Esophagus muscularis mucosa (tissue), 3 donors: ENCODE measurements around the gene DNAH17.

Experiments used
- EP300 ChIP-seq: sonication (generic); formaldehyde crosslinking; IDR thresholded peaks from one replicate; pipeline ENCODE4 v1.6.1; 2017; ENCODE audit warnings: antibody characterized with exemption
- TF ChIP-seq, protein P1 (sequence below), 3 experiments: fragments of 200-600 bp in 2 of 3; fragments of 450-650 bp in 1 of 3; sonication (generic) in 2 of 3; IDR thresholded peaks; one replicate each; pipeline ENCODE4 v1.5.1; 2017 to 2019; ENCODE audit warnings: antibody characterized with exemption in 3 of 3, mild to moderate bottlenecking in 2 of 3, moderate library complexity in 1 of 3

DNA sequence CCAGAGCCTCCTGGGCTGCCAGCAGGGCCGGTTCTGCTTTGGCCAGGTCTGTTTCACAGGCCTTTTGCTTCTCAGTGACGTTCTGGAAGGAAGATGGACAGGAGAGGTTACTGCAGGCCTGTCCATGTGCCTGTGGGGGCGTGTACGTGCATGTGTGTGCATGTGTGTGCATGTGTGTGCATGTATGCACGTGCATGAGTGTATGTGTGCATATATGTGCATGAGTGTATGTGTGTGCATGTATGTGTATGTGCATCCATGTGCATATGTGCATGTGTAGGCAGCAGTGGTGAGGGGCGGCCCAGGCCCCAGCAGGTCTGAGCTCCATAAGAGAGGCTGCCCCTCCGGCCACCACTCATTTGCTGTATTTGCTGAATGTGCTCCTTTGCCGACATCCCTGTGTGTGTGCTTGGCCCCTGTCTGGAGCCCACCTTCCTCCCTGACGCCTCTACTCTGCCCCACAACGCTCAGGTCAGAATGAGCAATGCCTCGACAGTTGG lies 117.0 kb downstream of the DNAH17 start:
- TF ChIP-seq, protein P1, sequence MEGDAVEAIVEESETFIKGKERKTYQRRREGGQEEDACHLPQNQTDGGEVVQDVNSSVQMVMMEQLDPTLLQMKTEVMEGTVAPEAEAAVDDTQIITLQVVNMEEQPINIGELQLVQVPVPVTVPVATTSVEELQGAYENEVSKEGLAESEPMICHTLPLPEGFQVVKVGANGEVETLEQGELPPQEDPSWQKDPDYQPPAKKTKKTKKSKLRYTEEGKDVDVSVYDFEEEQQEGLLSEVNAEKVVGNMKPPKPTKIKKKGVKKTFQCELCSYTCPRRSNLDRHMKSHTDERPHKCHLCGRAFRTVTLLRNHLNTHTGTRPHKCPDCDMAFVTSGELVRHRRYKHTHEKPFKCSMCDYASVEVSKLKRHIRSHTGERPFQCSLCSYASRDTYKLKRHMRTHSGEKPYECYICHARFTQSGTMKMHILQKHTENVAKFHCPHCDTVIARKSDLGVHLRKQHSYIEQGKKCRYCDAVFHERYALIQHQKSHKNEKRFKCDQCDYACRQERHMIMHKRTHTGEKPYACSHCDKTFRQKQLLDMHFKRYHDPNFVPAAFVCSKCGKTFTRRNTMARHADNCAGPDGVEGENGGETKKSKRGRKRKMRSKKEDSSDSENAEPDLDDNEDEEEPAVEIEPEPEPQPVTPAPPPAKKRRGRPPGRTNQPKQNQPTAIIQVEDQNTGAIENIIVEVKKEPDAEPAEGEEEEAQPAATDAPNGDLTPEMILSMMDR (IDR thresholded peaks at IDR 0.05) = no peak
- TF ChIP-seq EP300 = no peak
